ENCODE data around the gene RPS19BP1.
A peak's percentile ranks its signal among the peaks of the same experiment; 100 is the strongest.

RPS19BP1 gene

GRCh38 chr22:39558950-39559349 is 26.4 kb upstream of the RPS19BP1 start:
- no peak for DNase-seq

GRCh38 chr22:39558254-39558727 is 25.7 kb upstream of the RPS19BP1 start:
- no peak for DNase-seq

GRCh38 chr22:39556970-39557841 is 24.7 kb upstream of the RPS19BP1 start:
- peak; percentile 47 for DNase-seq

GRCh38 chr22:39554151-39554550 is 21.6 kb upstream of the RPS19BP1 start:
- no peak for DNase-seq

- no peak for DNase-seq
Observed at GRCh38 chr22:39553429-39553828, 20.9 kb upstream of the RPS19BP1 start.

- DNase-seq: no peak
Observed at GRCh38 chr22:39547587-39547947, 15.0 kb upstream of the RPS19BP1 start.

GRCh38 chr22:39546889-39547586 is 14.5 kb upstream of the RPS19BP1 start:
- peak; percentile 68 for DNase-seq

- no peak for DNase-seq
Observed at GRCh38 chr22:39545386-39546365, 13.1 kb upstream of the RPS19BP1 start.

- peak; percentile 60 for DNase-seq
Observed at GRCh38 chr22:39543095-39543494, 10.5 kb upstream of the RPS19BP1 start.

GRCh38 chr22:39537975-39538374 is 5.4 kb upstream of the RPS19BP1 start:
- DNase-seq: no peak

GRCh38 chr22:39536711-39537110 is 4.2 kb upstream of the RPS19BP1 start:
- no peak for DNase-seq

- DNase-seq: no peak
Observed at GRCh38 chr22:39535831-39536449, 3.4 kb upstream of the RPS19BP1 start.

- DNase-seq: no peak
Observed at GRCh38 chr22:39535357-39535725, 2.8 kb upstream of the RPS19BP1 start.

GRCh38 chr22:39534591-39535356 is 2.2 kb upstream of the RPS19BP1 start:
- peak; percentile 86 for DNase-seq

- peak; percentile 42 for DNase-seq
Observed at GRCh38 chr22:39534092-39534506, 1.6 kb upstream of the RPS19BP1 start.

- peak; percentile 51 for DNase-seq
Observed at GRCh38 chr22:39530692-39531331, 1.7 kb downstream of the RPS19BP1 start.

- DNase-seq: no peak
Observed at GRCh38 chr22:39530116-39530515, 2.4 kb downstream of the RPS19BP1 start.

- no peak for DNase-seq
Observed at GRCh38 chr22:39529487-39529851, 3.1 kb downstream of the RPS19BP1 start.

- peak; percentile 98 for DNase-seq
Observed at GRCh38 chr22:39528681-39529486, 3.7 kb downstream of the RPS19BP1 start.

GRCh38 chr22:39528080-39528661 is 4.4 kb downstream of the RPS19BP1 start:
- DNase-seq: peak; percentile 87

All from NCI-H69 (cell line).